H9 (cell line): ENCODE data around the gene LLGL2. TPM values are rescaled to one million over a fixed set of nuclear protein-coding genes. Genes with fewer than 3 reads are reported as not detected.

Experiments used
- DNase-seq: peaks from one replicate; pipeline ENCODE4 v3.0.0-alpha.2; 2017
- H2AFZ ChIP-seq: one replicate; pipeline ENCODE4 v1.6.1; 2013; ENCODE audit warnings: mild to moderate bottlenecking, low read length, control low read depth, moderate library complexity
- H2AK5ac ChIP-seq: 2 replicates; pipeline ENCODE4 v1.6.1; 2013; ENCODE audit warnings: low read length, control low read depth, mixed read lengths; ENCODE audit not compliant: insufficient read length
- H2BK120ac ChIP-seq: one replicate; pipeline ENCODE4 v1.6.1; 2013; ENCODE audit warnings: low read depth, mild to moderate bottlenecking, low read length, control low read depth, inconsistent platforms; ENCODE audit not compliant: poor library complexity, severe bottlenecking
- H2BK12ac ChIP-seq: 2 replicates; pipeline ENCODE4 v1.6.1; 2013; ENCODE audit warnings: low read length, control low read depth, mixed read lengths, low read depth; ENCODE audit not compliant: insufficient read length
- H2BK15ac ChIP-seq: 2 replicates; pipeline ENCODE4 v1.6.1; 2013; ENCODE audit warnings: low read depth, low read length, control low read depth
- H2BK20ac ChIP-seq: one replicate; pipeline ENCODE4 v1.6.1; 2013; ENCODE audit warnings: low read depth, mild to moderate bottlenecking, low read length, control low read depth, inconsistent platforms; ENCODE audit not compliant: poor library complexity, severe bottlenecking
- H2BK5ac ChIP-seq: 2 replicates; pipeline ENCODE4 v1.6.1; 2013; ENCODE audit warnings: low read length, control low read depth, mixed read lengths; ENCODE audit not compliant: insufficient read length
- H3K14ac ChIP-seq: 2 replicates; pipeline ENCODE4 v1.6.1; 2013; ENCODE audit warnings: low read length, control low read depth; ENCODE audit not compliant: insufficient read depth
- H3K18ac ChIP-seq: 2 replicates; pipeline ENCODE4 v1.6.1; 2013; ENCODE audit warnings: low read depth, mild to moderate bottlenecking, mixed read lengths, low read length, control low read depth; ENCODE audit not compliant: insufficient read length
- H3K23ac ChIP-seq: 2 replicates; pipeline ENCODE4 v1.6.1; 2013; ENCODE audit warnings: low read length, control low read depth, mixed read lengths, low read depth; ENCODE audit not compliant: insufficient read length
- H3K23me2 ChIP-seq: 2 replicates; pipeline ENCODE4 v1.6.1; 2013; ENCODE audit warnings: low read depth, mild to moderate bottlenecking, mixed read lengths, low read length, control low read depth; ENCODE audit not compliant: insufficient read length, poor library complexity, severe bottlenecking
- H3K27ac ChIP-seq: 2 replicates; pipeline ENCODE4 v1.5.1; 2013; ENCODE audit warnings: low read length, control low read depth, mixed read lengths, low read depth; ENCODE audit not compliant: insufficient read length
- H3K27me3 ChIP-seq: 2 replicates; pipeline ENCODE4 v1.6.1; 2013; ENCODE audit warnings: low read length, control low read depth, inconsistent platforms; ENCODE audit not compliant: insufficient read depth
- H3K4ac ChIP-seq: 2 replicates; pipeline ENCODE4 v1.6.1; 2013; ENCODE audit warnings: low read depth, mild to moderate bottlenecking, control low read depth, inconsistent platforms, low read length, moderate library complexity
- H3K4me1 ChIP-seq: 2 replicates; pipeline ENCODE4 v1.6.1; 2013; ENCODE audit warnings: low read length, control low read depth, inconsistent platforms; ENCODE audit not compliant: insufficient read depth
- H3K4me2 ChIP-seq: 2 replicates; pipeline ENCODE4 v1.6.1; 2013; ENCODE audit warnings: low read length, control low read depth, mixed read lengths; ENCODE audit not compliant: insufficient read length, insufficient read depth
- H3K56ac ChIP-seq: 2 replicates; pipeline ENCODE4 v1.6.1; 2013; ENCODE audit warnings: low read depth, mild to moderate bottlenecking, mixed read lengths, low read length, control low read depth; ENCODE audit not compliant: insufficient read length
- H3K79me1 ChIP-seq: 2 replicates; pipeline ENCODE4 v1.6.1; 2013; ENCODE audit warnings: low read depth, mild to moderate bottlenecking, moderate library complexity, low read length, control low read depth, inconsistent platforms; ENCODE audit not compliant: insufficient read depth, poor library complexity, severe bottlenecking
- H3K79me2 ChIP-seq: 2 replicates; pipeline ENCODE4 v1.6.1; 2013; ENCODE audit warnings: low read length, control low read depth, inconsistent platforms; ENCODE audit not compliant: insufficient read depth
- H3K9ac ChIP-seq: 2 replicates; pipeline ENCODE4 v1.6.1; 2013; ENCODE audit warnings: low read length, control low read depth, mixed read lengths; ENCODE audit not compliant: insufficient read length; ENCODE audit errors: extremely low read depth
- H3K9me3 ChIP-seq: one replicate; pipeline ENCODE4 v1.6.1; 2013; ENCODE audit warnings: low read depth, low read length, inconsistent platforms; ENCODE audit not compliant: control insufficient read depth
- H3T11ph ChIP-seq: one replicate; pipeline ENCODE4 v1.6.1; 2013; ENCODE audit warnings: mild to moderate bottlenecking, low read length, control low read depth, inconsistent platforms
- H4K20me1 ChIP-seq: one replicate; pipeline ENCODE4 v1.6.1; 2013; ENCODE audit not compliant: control insufficient read depth, insufficient read length, insufficient read depth
- H4K5ac ChIP-seq: 2 replicates; pipeline ENCODE4 v1.6.1; 2013; ENCODE audit warnings: low read depth, mild to moderate bottlenecking, mixed read lengths, low read length, control low read depth; ENCODE audit not compliant: insufficient read length
- H4K8ac ChIP-seq: replicated peaks from 2 replicates; pipeline ENCODE4 v1.6.1; 2013; ENCODE audit warnings: low read length, control low read depth, mixed read lengths, low read depth; ENCODE audit not compliant: insufficient read length
- H4K91ac ChIP-seq: 2 replicates; pipeline ENCODE4 v1.6.1; 2013; ENCODE audit warnings: low read depth, mild to moderate bottlenecking, moderate library complexity, mixed read lengths, low read length, control low read depth; ENCODE audit not compliant: insufficient read length
- H3K27ac Mint-ChIP-seq, 3 experiments: 2 replicates in 2 of 3; 3 replicates in 1 of 3; pipeline ENCODE4 v1.8.0; 2020 to 2021; ENCODE audit warnings: mixed read lengths in 3 of 3, mild to moderate bottlenecking in 1 of 3, moderate library complexity in 1 of 3
- H3K27me3 Mint-ChIP-seq: 2 replicates; pipeline ENCODE4 v1.8.0; 2021; ENCODE audit warnings: low read depth, mild to moderate bottlenecking, moderate library complexity, mixed read lengths
- H3K36me3 Mint-ChIP-seq, 3 experiments: 2 replicates in 2 of 3; 3 replicates in 1 of 3; pipeline ENCODE4 v1.8.0; 2020 to 2021; ENCODE audit warnings: low read depth in 3 of 3, mixed read lengths in 3 of 3; ENCODE audit not compliant: insufficient read depth in 1 of 3
- H3K4me1 Mint-ChIP-seq, 2 experiments: 2 replicates each; pipeline ENCODE4 v1.8.0; 2020; ENCODE audit warnings: mixed read lengths in 2 of 2
- H3K4me3 Mint-ChIP-seq, 2 experiments: 2 replicates in 1 of 2; 3 replicates in 1 of 2; pipeline ENCODE4 v1.8.0; 2020 to 2021; ENCODE audit warnings: mild to moderate bottlenecking in 2 of 2, mixed read lengths in 2 of 2, moderate library complexity in 1 of 2
- H3K9me3 Mint-ChIP-seq, 2 experiments: 2 replicates in 1 of 2; 3 replicates in 1 of 2; pipeline ENCODE4 v1.8.0; 2020; ENCODE audit warnings: mild to moderate bottlenecking in 2 of 2, mixed read lengths in 2 of 2, moderate library complexity in 1 of 2
- CTCF ChIP-seq: fragments of 200-600 bp; sonication (generic); conservative IDR thresholded peaks from 3 replicates; pipeline ENCODE4 v1.8.0; 2021; ENCODE audit warnings: antibody characterized with exemption, mild to moderate bottlenecking
- WGBS: extraction: QIAGEN DNeasy Blood & Tissue Kit; methylation state at CpG from one replicate; pipeline ENCODE4 v1.1.7; 2013; ENCODE audit warnings: missing lambda C conversion rate, low lambda C conversion rate, mixed read lengths; ENCODE audit not compliant: insufficient read length; ENCODE audit errors: extremely low coverage; 5-methylcytosine and 5-hydroxymethylcytosine counted together
- total RNA-seq: library from RNA; stranded (reverse); gene quantifications from 2 replicates; pipeline ENCODE4 v1.2.1, GENCODE V29; 2021

Gene LLGL2
- total RNA-seq, 1 experiment from 2014 or later = 90.4 TPM

- Histone ChIP-seq H3K4me1 (no peaks in the 10 kb centered on the region), H2AK5ac (no peak overlapping the region)
- no CpG with 5 or more reads among the region's 6 CpGs for WGBS
These were observed 70.4 kb downstream of the LLGL2 start for GRCh38 chr17:75595920-75596313.

More at GRCh38 chr17:75595920-75596313, 70.4 kb downstream of the LLGL2 start:
- H3K27ac Mint-ChIP-seq = peak overlapping the region in 1 of 3 experiments; percentile 48; a peak in 2 of 7 replicates
- no peak overlapping the region for H3K23ac ChIP-seq
- H3K9ac ChIP-seq = no peak overlapping the region
- no peaks in the 10 kb centered on the region for H3K4me1 Mint-ChIP-seq
- H3K27ac ChIP-seq = no peak overlapping the region
- H4K20me1 ChIP-seq = no peaks in the 10 kb centered on the region
- H3K27me3 ChIP-seq = no peaks in the 10 kb centered on the region
- H2BK120ac ChIP-seq = no peak overlapping the region
- no peak overlapping the region for H3T11ph ChIP-seq
- no peak for TF ChIP-seq CTCF
- H4K8ac ChIP-seq = no peak overlapping the region
- no peak overlapping the region for H2BK15ac ChIP-seq
- no peak overlapping the region for H2BK20ac ChIP-seq
- H3K9me3 ChIP-seq = no peaks in the 10 kb centered on the region
- H3K23me2 ChIP-seq = no peaks in the 10 kb centered on the region
- no peak overlapping the region for H3K56ac ChIP-seq
- no peaks in the 10 kb centered on the region for H3K79me1 ChIP-seq
- no peak overlapping the region for H4K91ac ChIP-seq
- no peak overlapping the region for H3K18ac ChIP-seq
- no peak overlapping the region for H3K4ac ChIP-seq
- H4K5ac ChIP-seq = no peak overlapping the region
- no peak overlapping the region; a peak in 1 of 5 replicates for H3K4me3 Mint-ChIP-seq
- no peak overlapping the region for H2BK12ac ChIP-seq
- no peak overlapping the region for H2AFZ ChIP-seq
- H3K27me3 Mint-ChIP-seq = no peaks in the 10 kb centered on the region; the same call in 1 of the 2 replicates
- DNase-seq = peak; percentile 27
- peak overlapping the region; percentile 47; the same call in 1 of the 2 replicates for H3K14ac ChIP-seq
- H3K79me2 ChIP-seq = no peaks in the 10 kb centered on the region
- H3K4me2 ChIP-seq = no peak overlapping the region
- H3K36me3 Mint-ChIP-seq = no peaks in the 10 kb centered on the region; a peak in 1 of 7 replicates
- no peak overlapping the region for H2BK5ac ChIP-seq
- H3K9me3 Mint-ChIP-seq = no peaks in the 10 kb centered on the region
